Neural cell (in vitro differentiated cells): ENCODE results near the gene DTNBP1.

Experiments
- EP300 ChIP-seq: fragments of 450-650 bp; conservative IDR thresholded peaks from 2 replicates; pipeline ENCODE4 v1.6.1; 2014; ENCODE audit warnings: antibody characterized with exemption, mild to moderate bottlenecking, moderate library complexity; ENCODE audit not compliant: poor library complexity, severe bottlenecking
- EZH2 ChIP-seq: fragments of 200-600, 300-800 bp; shearing (Covaris generic), sonication (generic); IDR thresholded peaks from 2 replicates; pipeline ENCODE4 v1.6.1; 2014; ENCODE audit warnings: antibody characterized with exemption, low read length, borderline replicate concordance, mild to moderate bottlenecking; ENCODE audit not compliant: insufficient read depth, poor library complexity, severe bottlenecking
- MXI1 ChIP-seq: fragments of 450-650 bp; conservative IDR thresholded peaks from 2 replicates; pipeline ENCODE4 v1.6.1; 2014; ENCODE audit warnings: antibody characterized with exemption, mild to moderate bottlenecking; ENCODE audit not compliant: poor library complexity, severe bottlenecking
- POLR2AphosphoS5 ChIP-seq: IDR thresholded peaks from 2 replicates; pipeline ENCODE4 v1.6.1; 2012
- RAD21 ChIP-seq: fragments of 450-650 bp; conservative IDR thresholded peaks from 2 replicates; pipeline ENCODE4 v1.6.1; 2014; ENCODE audit warnings: antibody characterized with exemption, mild to moderate bottlenecking, moderate library complexity
- SMC3 ChIP-seq: fragments of 450-650 bp; conservative IDR thresholded peaks from 2 replicates; pipeline ENCODE4 v1.6.1; 2014; ENCODE audit warnings: antibody characterized with exemption, mild to moderate bottlenecking, moderate library complexity; ENCODE audit not compliant: poor library complexity
- TAF1 ChIP-seq: IDR thresholded peaks from 2 replicates; pipeline ENCODE4 v1.6.1; 2012; ENCODE audit warnings: low read depth
- TF ChIP-seq, protein P1 (sequence below): fragments of 450-650 bp; IDR thresholded peaks from 2 replicates; pipeline ENCODE4 v1.5.1; 2014; ENCODE audit warnings: antibody characterized with exemption, mild to moderate bottlenecking, moderate library complexity; ENCODE audit not compliant: poor library complexity, severe bottlenecking
- TF ChIP-seq, protein P2 (sequence below): IDR thresholded peaks from 2 replicates; pipeline ENCODE4 v1.6.1; 2012; ENCODE audit warnings: borderline replicate concordance

DNA sequence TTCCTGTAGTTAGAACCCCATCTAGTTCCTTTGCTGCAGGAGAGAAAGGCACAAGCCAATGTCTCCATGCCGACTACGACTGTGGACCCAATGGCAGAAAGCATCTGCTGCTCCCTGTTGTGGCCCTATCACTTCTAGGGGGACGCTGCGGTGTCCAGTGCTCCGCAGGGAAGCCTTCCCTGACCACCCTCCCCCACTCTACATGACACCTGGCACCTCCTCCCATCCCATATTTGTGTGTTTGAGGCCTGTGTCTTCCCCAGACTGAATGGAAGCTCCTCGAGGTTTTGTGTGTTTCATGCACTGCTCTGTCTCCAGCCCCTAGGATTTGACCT, 159.5 kb downstream of the DTNBP1 start:
- TF ChIP-seq, protein P1, sequence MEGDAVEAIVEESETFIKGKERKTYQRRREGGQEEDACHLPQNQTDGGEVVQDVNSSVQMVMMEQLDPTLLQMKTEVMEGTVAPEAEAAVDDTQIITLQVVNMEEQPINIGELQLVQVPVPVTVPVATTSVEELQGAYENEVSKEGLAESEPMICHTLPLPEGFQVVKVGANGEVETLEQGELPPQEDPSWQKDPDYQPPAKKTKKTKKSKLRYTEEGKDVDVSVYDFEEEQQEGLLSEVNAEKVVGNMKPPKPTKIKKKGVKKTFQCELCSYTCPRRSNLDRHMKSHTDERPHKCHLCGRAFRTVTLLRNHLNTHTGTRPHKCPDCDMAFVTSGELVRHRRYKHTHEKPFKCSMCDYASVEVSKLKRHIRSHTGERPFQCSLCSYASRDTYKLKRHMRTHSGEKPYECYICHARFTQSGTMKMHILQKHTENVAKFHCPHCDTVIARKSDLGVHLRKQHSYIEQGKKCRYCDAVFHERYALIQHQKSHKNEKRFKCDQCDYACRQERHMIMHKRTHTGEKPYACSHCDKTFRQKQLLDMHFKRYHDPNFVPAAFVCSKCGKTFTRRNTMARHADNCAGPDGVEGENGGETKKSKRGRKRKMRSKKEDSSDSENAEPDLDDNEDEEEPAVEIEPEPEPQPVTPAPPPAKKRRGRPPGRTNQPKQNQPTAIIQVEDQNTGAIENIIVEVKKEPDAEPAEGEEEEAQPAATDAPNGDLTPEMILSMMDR: no peak
- no peak for TF ChIP-seq EZH2
- TF ChIP-seq POLR2AphosphoS5: no peak
- TF ChIP-seq, protein P2, sequence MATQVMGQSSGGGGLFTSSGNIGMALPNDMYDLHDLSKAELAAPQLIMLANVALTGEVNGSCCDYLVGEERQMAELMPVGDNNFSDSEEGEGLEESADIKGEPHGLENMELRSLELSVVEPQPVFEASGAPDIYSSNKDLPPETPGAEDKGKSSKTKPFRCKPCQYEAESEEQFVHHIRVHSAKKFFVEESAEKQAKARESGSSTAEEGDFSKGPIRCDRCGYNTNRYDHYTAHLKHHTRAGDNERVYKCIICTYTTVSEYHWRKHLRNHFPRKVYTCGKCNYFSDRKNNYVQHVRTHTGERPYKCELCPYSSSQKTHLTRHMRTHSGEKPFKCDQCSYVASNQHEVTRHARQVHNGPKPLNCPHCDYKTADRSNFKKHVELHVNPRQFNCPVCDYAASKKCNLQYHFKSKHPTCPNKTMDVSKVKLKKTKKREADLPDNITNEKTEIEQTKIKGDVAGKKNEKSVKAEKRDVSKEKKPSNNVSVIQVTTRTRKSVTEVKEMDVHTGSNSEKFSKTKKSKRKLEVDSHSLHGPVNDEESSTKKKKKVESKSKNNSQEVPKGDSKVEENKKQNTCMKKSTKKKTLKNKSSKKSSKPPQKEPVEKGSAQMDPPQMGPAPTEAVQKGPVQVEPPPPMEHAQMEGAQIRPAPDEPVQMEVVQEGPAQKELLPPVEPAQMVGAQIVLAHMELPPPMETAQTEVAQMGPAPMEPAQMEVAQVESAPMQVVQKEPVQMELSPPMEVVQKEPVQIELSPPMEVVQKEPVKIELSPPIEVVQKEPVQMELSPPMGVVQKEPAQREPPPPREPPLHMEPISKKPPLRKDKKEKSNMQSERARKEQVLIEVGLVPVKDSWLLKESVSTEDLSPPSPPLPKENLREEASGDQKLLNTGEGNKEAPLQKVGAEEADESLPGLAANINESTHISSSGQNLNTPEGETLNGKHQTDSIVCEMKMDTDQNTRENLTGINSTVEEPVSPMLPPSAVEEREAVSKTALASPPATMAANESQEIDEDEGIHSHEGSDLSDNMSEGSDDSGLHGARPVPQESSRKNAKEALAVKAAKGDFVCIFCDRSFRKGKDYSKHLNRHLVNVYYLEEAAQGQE: no peak
- no peak for TF ChIP-seq EP300
- TF ChIP-seq SMC3: no peak
- TF ChIP-seq MXI1: no peak
- TF ChIP-seq RAD21: no peak
- no peak for TF ChIP-seq TAF1
